H1 (cell line): ENCODE results near the gene KMT5B. TPM values are rescaled to one million over a fixed set of nuclear protein-coding genes. Genes with fewer than 3 reads are reported as not detected.

Experiments used
- BCL11A ChIP-seq, 2 experiments: IDR thresholded peaks; one replicate each; pipeline ENCODE4 v1.6.1; 2011; ENCODE audit warnings: low read depth in 2 of 2, low read length in 2 of 2, mild to moderate bottlenecking in 2 of 2
- GTF2F1 ChIP-seq: IDR thresholded peaks from 2 replicates; pipeline ENCODE4 v1.6.1; 2012; ENCODE audit warnings: low read depth, low read length, improper control_type of control experiment, borderline replicate concordance
- NRF1 ChIP-seq: IDR thresholded peaks from 2 replicates; pipeline ENCODE4 v1.6.1; 2011; ENCODE audit warnings: mild to moderate bottlenecking, low read depth, low read length, improper control_type of control experiment
- SIRT6 ChIP-seq: IDR thresholded peaks from one replicate; pipeline ENCODE4 v1.7.1; 2012; ENCODE audit warnings: low read length, inconsistent platforms
- SP1 ChIP-seq: IDR thresholded peaks from 2 replicates; pipeline ENCODE4 v1.6.1; 2011; ENCODE audit warnings: low read depth, low read length
- polyA plus RNA-seq, 7 experiments: library from polyadenylated mRNA; depleted of rRNA in 3 of 7; stranded (reverse) in 5 of 7; unstranded in 2 of 7; fragments of >200 nt in 5 of 7; fragments of 200-250 nt in 2 of 7; gene quantifications; 1 replicate in 5 of 7; 2 replicates in 1 of 7; 4 replicates in 1 of 7; pipeline versions ENCODE4 v1.2.1 to v1.2.3, GENCODE V29; 2011 to 2013; ENCODE audit warnings: missing spikeins in 2 of 7, mixed read lengths in 2 of 7
- total RNA-seq: library from RNA; stranded (reverse); fragmentation: NEBNext Ultra II Directional; extraction: Animal tissue kit (Norgen Biotek cat#: 25700); gene quantifications from 2 replicates; pipeline ENCODE4 v1.2.1, GENCODE V29; 2021

KMT5B gene
- total and polyA plus RNA-seq, 2 of the 8 experiments (the other 6 are each of a cell fraction or from before 2014, with no cell fraction given), result 11.0 to 40.8 TPM

GRCh38 chr11:68146704-68147474 is 66.2 kb downstream of the KMT5B start (continued):
- no peak for TF ChIP-seq GTF2F1
- no peak for TF ChIP-seq SP1
- no peak for TF ChIP-seq SIRT6
- TF ChIP-seq NRF1, result no peak
- TF ChIP-seq BCL11A (IDR thresholded peaks at IDR 0.05; ENCODE audit: low read depth in 2 of 2, low read length in 2 of 2), result no peak
